GM18505 (cell line): ENCODE measurements around the gene SH2D6.
"Not testable (repeated sequence)": the region's sequence is repeated elsewhere in the genome, so short reads cannot be mapped to it uniquely, and the experiment has no call there.

ENCODE experiments used
- ATAC-seq: cut with Tn5 transposase; IDR thresholded peaks from one replicate; pipeline ENCODE4 v1.9.1; 2021; ENCODE audit not compliant: unreplicated experiment
- POLR2A ChIP-seq: IDR thresholded peaks from 4 replicates; pipeline ENCODE4 v1.6.1; 2011; ENCODE audit warnings: borderline replicate concordance; ENCODE audit not compliant: insufficient read depth, insufficient read length; ENCODE audit errors: extremely low read depth

Gene SH2D6

DNA sequence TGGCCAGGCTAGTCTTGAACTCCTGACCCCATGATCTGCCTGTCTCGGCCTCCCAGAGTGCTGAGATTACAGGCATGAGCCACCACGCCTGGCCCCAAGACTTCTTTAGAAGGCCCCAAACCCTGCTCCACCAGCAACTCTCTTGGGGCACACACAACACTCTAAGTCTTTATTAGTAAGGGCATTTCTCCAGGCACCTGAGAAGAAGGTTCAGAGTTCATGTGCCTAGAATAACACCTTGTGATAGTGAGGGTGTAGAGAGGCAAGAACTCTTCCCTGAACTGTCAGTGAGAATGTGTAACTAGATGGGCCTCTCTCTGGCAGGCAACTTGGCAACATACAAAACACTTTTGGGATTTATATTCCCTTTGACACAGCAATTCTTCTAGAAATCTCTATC lies 43.8 kb downstream of the SH2D6 start:
- ATAC-seq = no peak
- no peak for TF ChIP-seq POLR2A

DNA sequence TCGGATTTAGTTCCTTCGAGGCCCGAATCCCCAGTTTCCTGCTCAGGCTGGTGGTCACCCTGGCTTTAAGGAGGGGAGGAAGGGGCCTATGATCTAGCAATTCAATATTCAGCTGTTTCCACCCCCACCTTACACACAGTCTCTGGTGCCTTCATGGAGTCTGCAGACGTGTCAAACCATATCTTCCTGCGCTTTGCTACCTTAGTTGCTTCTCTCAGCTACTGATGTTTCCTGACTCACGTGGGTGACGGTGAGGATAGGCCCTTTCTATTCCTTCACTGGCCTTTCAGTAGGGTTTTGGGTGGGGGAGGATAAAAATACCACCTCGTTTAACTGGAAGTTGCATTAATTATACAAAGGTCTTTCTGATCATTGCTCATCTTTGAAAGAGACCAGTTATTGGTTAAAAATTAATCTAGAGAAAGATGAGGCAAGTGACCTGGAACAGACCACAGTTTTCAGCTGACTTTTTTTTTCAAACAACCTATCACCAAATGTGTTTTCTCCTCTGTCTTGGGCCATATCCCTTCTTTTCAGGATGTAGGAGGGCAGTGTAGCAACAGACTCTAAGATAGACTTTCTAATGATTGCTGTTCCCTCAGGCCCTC lies 49.7 kb downstream of the SH2D6 start:
- ATAC-seq = no peak
- no peak for TF ChIP-seq POLR2A

DNA sequence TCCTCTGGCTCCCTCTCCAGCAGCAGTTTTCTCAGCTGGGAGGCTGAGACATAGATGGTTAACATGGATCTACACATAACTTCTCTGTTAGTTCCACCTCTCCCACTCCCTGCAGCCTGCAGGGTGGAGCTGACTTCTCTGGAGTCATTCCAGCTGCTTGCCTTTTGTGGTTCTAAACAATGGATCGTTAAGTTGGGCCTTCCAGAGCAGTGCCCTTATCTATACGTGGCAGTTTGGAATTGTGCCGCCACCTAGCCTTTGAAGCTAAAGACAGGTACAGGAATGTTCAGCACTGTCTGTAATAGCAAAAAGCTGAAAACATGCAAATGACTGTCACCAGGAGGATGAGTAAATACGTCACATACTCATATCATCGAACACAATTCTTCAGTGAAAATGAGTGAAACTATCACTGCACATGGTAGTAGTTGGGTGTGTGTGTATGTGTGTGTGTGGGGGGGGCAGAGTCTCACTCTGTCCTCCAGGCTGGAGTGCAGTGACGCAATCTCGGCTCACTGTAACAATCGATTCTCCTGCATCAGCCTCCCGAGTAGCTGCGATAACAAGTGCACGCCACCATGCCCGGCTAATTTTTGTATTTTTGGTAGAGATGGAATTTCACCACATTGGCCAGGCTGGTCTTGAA lies 50.3 kb downstream of the SH2D6 start:
- TF ChIP-seq POLR2A = no peak
- ATAC-seq = no peak

DNA sequence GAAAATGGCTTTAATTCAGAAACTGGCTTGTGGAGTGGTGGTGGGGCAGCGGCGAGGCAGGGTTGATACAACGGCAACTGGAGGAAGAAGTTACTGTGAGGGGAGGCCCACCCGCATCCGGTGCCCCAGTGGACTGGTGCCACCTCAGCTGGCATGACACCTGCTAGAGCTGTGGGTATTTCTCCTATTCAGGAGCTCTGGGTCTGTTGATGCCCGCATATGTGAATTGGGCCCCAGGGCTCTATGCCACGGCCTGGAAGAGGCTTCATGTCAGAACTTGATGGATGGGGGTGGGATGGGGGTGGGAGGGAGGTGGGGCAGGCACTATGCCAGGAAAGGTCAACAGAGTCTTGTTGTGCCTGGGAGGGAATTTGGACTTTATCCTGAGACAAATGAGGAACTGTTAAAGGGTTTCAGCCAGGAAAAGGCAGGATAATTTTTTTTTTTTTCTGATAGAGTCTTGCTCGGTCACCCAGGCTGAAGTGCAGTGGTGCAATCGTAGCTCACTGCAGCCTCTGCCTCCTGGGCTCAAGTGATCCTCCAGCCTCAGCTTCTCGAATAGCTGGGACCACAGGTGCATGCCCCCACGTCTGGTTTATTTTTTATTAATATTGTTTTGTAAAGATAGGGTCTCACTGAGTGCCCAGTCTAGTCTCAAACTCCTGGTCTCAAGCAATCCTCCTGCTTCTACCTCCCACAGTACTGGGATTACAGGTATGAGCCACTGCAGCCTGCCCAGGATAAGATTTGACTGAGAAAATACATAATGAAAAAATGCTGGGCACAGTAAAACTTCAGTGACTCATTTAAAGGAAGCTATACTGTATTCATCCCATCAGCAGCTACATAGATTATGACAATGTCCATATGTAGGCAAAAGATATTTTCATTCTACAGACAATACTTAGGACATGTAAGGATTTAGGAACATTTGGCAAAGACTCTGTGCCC lies 52.6 kb downstream of the SH2D6 start:
- ATAC-seq = no peak
- no peak for TF ChIP-seq POLR2A

DNA sequence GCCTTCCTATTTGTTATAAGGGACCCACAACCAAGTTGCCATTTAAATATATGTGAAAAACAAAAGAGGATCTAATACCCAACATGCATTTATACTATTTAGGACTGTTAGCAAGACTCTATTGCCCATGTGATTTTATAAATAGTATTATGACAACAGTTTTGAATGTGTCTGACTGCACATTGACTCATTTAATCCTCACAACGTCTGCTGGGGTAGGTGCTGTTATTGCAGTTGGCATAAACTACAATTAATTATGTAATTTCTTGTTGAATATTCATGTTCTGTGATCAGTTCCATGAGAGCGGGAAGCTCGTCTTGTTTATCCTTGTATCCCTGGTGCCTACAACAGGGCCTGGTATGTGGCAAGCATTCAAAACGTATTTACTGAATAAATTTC lies 53.7 kb downstream of the SH2D6 start:
- TF ChIP-seq POLR2A = no peak
- ATAC-seq = no peak

DNA sequence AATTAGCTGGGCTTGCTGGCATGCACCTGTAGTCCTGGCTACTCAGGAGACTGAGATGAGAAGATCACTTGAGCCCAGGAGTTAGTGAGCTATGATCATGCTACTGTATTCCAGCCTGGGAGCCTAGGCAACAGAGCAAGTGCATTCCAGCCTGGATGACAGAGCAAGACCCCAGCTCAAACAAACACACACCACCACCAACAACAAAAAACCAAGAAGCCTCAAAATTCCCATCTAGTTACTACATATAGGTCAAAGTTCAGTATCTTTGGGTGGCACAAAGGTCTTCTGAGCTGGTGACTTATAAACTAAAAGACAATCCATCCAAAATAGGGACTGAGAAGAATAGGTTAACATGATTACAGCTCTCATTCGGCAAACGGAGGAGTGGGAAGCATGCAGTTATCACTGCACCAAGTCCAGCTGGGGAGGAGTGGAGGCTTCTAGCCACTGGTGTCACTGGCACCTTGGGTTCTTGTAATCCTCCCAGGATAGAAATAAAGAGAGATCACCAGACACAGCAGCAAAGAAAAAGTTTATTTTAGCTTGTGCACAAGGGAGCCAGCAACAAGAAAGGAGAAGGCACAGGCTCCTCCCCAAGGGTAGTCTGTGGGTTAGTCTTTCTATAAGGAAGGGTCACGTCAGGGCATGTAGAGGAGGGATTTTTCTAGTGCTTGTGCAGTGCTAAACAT lies 57.4 kb downstream of the SH2D6 start:
- no peak for ATAC-seq
- TF ChIP-seq POLR2A = no peak

DNA sequence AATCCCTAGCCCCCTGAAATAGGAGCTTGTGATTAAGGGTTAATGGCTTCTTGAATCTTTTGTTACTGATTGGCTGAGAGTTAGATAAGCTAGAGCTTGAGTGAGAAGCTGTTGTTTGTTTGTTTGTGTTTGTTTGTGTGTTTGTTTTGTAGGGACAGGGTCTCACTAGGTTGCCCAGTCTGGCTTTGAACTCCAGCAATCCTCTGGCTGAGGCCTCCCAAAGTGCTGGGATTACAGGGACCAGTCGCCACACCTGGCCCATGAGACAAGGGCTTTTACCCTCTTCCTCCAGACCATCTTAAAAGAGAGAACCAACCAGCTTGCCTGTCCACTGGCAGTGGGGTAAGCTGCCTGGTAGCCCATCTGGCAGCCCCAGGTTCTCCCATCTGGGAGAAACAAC lies 58.1 kb downstream of the SH2D6 start:
- no peak for TF ChIP-seq POLR2A
- ATAC-seq = no peak

DNA sequence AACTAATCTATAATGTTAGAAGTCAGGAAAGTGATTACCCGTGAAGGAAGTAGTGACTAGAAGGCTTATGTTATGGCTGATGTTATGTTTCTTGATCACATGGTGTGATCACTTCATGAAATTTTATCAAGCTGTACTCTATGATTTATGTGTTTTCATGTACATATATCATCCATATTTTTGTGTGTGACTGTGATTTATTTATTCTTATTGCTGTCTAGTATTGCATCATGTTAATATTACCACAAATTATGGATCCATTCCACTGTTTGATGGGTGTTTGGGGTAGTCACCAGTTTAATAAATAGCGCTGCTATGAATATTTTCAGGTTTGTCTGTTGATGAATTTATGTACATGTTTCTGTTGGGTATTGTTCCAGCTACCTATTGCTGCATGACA lies 59.4 kb downstream of the SH2D6 start:
- no peak for ATAC-seq
- no peak for TF ChIP-seq POLR2A

DNA sequence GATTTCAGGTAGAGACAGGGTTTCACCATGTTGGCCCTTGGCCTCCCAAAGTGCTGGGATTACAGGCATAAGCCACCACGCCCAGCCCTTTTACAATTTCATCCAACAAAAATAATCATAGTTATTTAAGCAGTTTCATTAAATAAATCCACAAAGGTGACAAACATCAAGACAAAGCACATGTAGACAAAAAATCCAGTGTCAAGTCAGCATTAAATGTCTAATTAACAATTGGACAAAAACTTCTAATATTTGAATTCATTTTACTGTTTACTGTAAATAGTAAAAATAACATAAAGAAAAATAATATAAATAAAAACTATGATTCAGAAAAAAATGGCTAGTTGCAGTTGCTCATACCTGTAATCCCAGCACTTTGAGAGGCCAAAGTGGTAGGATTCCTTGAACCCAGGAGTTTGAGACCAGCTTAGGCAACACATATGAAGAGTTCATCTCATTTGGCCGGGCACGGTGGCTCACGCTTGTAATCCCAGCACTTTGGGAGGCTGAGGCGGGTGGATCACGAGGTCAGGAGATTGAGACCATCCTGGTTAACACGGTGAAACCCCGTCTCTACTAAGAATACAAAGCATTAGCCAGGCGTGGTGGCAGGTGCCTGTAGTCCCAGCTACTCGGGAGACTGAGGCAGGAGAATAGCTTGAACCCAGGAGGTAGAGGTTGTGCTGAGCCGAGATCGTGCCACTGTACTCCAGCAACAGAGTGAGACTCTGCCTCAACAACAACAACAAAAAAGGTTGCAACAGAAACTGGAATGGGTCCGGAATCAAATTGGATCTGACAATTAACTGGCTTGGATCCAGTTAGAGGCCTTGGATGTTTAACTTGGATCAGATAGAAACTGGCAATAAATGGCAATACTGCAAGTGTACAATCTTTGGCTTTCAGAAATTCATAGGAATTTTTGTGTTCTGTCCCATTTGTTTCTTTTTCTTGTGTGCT lies 63.6 kb downstream of the SH2D6 start:
- no peak for TF ChIP-seq POLR2A
- no peak for ATAC-seq

DNA sequence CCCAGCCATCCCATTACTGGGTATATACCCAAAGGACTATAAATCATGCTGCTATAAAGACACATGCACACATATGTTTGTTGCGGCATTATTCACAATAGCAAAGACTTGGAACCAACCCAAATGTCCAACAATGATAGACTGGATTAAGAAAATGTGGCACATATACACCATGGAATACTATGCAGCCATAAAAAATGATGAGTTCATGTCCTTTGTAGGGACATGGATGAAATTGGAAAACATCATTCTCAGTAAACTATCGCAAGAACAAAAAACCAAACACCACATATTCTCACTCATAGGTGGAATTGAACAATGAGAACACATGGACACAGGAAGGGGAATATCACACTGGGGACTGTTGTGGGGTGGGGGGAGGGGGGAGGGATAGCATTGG lies 66.1 kb downstream of the SH2D6 start:
- not testable (repeated sequence) for ATAC-seq

DNA sequence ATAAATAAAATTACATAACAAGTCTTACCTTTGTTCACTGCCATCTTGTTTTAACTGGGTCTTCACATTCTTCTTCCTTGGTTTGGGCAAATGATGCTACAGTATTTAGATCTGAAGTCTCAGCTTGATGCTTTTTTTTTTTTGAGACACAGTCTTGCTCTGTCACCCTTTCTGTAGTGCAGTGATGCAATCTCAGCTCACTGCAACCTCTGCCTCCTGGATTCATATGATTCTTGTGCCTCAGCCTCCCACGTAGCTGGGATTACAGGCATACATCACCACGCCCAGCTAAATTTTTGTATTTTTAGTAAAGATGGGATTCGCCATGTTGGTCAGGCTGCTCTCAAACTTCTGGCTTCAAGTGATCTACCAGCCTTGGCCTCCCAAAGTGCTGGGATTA lies 67.3 kb downstream of the SH2D6 start:
- no peak for ATAC-seq
- TF ChIP-seq POLR2A = no peak
